Pancreas (tissue), 10 donors: ENCODE data around the gene SGPL1. TPM values are rescaled to one million over a fixed set of nuclear protein-coding genes. Genes with fewer than 3 reads are reported as not detected.

Source experiments
- ATAC-seq, 4 donors: fragments of 200-7000 bp; cut with Tn5 transposase; one replicate each; pipeline versions ENCODE4 v1.8.0 to v1.9.1; 2020; ENCODE audit warnings: mild to moderate bottlenecking in 4 of 4, moderate library complexity in 4 of 4
- DNase-seq, 6 donors: peaks; one replicate each; pipeline ENCODE4 v3.0.0-alpha.2; 2020
- FAIRE-seq: peaks from 2 replicates; lab custom pipeline; 2012; peaks lifted over from hg19 to GRCh38; lab: Jason Lieb, UNC
- H3K27ac ChIP-seq, 4 donors: fragments of 200-600 bp; sonication (generic); 1 replicate in 3 of 4; 2 replicates in 1 of 4; pipeline versions ENCODE4 v1.5.0 to v1.8.0; 2020
- H3K27me3 ChIP-seq, 4 donors: fragments of 200-600 bp; one replicate each; pipeline ENCODE4 v1.8.0; 2021
- H3K36me3 ChIP-seq, 3 donors: fragments of 200-600 bp; sonication (generic) in 1 of 3; one replicate each; pipeline versions ENCODE4 v1.5.0 to v1.8.0; 2020 to 2021
- H3K4me1 ChIP-seq, 3 donors: fragments of 200-600 bp; one replicate each; pipeline ENCODE4 v1.8.0; 2021
- H3K4me3 ChIP-seq, 4 donors: fragments of 200-600 bp; sonication (generic) in 2 of 4; one replicate each; pipeline versions ENCODE4 v1.5.0 to v1.8.0; 2020 to 2021
- H3K9me3 ChIP-seq, 4 donors: fragments of 200-600 bp; one replicate each; pipeline ENCODE4 v1.8.0; 2021
- CTCF ChIP-seq, 4 donors: fragments of 200-600 bp; sonication (generic) in 3 of 4; IDR thresholded peaks; one replicate each; pipeline versions ENCODE4 v1.5.0 to v1.8.0; 2021; ENCODE audit warnings: antibody characterized with exemption in 4 of 4
- WGBS, 2 donors: extraction: QIAGEN DNeasy Blood & Tissue Kit; methylation state at CpG; one replicate each; pipeline ENCODE4 v1.1.7; 2013; 5-methylcytosine and 5-hydroxymethylcytosine counted together
- intact Hi-C, 3 donors: fragments of 100-400 bp; cut with DNase I; formaldehyde crosslinking; loops; one replicate each; pipeline versions ENCODE4 v1.11.1 to v1.14.2; 2022
- polyA plus RNA-seq, 2 donors: library from polyadenylated mRNA; stranded (reverse); fragments of 200-250 nt; gene quantifications; one replicate each; pipeline ENCODE4 v1.2.3, GENCODE V29; 2013
- total RNA-seq, 6 donors: library from RNA; stranded (reverse); fragmentation: NEBNext Ultra II Directional in 4 of 6; extraction: Animal tissue kit (Norgen Biotek cat#: 25700) in 4 of 6; gene quantifications; one replicate each; pipeline versions ENCODE4 v1.2.1 to v1.2.4, GENCODE V29; 2021 to 2023
- donor health status: healthy with polysubstance abuse.
- donor health status: DM: no; HTN: no; CAD: no; lungs with moderate emphysema.
- donor health status: DM: no; HTN: no; CAD: no.
- donor health status: control.
- donor health status: control.
- donor health status: Bipolar disorder and iron deficiency.
- donor health status: DM: yes; HTN: yes; CAD: no.
- donor health status: DM: no; HTN: no; CAD: no.
- donor health status: DM: no; HTN: no; CAD: no.
- donor health status: DM: yes; HTN: yes; CAD: no.

Gene SGPL1
- total and polyA plus RNA-seq, 8 donors = 12.0 to 55.8 (median 30.1) TPM

- WGBS, 2 donors = 60 to 77% methylated on average over 4 of the region's 4 CpGs
- no peaks in the 10 kb centered on the region for H3K27me3 ChIP-seq
- FAIRE-seq = no peak
- intact Hi-C loops = no loop called here
- no peak for DNase-seq
- TF ChIP-seq CTCF (IDR thresholded peaks at IDR 0.05) = no peak
- no peak for ATAC-seq
- peaks cover 9 to 22% (median 20%) of the 10 kb centered on the region in 3 donors for H3K4me1 ChIP-seq
- H3K36me3 ChIP-seq = no peaks in the 10 kb centered on the region
- no peak overlapping the region for H3K27ac ChIP-seq
- no peak overlapping the region for H3K4me3 ChIP-seq
- H3K9me3 ChIP-seq = no peaks in the 10 kb centered on the region
Observed at GRCh38 chr10:70828923-70829322, 13.2 kb downstream of the SGPL1 start.

- no peak for FAIRE-seq
- H3K27ac ChIP-seq = no peak overlapping the region
- ATAC-seq = no peak
Observed at GRCh38 chr10:70829543-70829942, 13.8 kb downstream of the SGPL1 start.

GRCh38 chr10:70830164-70830563 lies 14.4 kb downstream of the SGPL1 start:
- DNase-seq (no peak), ATAC-seq (peak in 3 of 4 donors; percentile 53 to 66 (median 57)), FAIRE-seq (no peak)
- Histone ChIP-seq H3K36me3 (no peaks in the 10 kb centered on the region), H3K4me1 (peaks cover 9 to 26% (median 20%) of the 10 kb centered on the region in 3 donors), H3K4me3 (no peak overlapping the region), H3K27ac (no peak overlapping the region), H3K27me3 (no peaks in the 10 kb centered on the region), H3K9me3 (no peaks in the 10 kb centered on the region)
- intact Hi-C loops = no loop called here
- WGBS, 2 donors = 15 to 18% methylated on average over 3 of the region's 3 CpGs
- no peak for TF ChIP-seq CTCF (IDR thresholded peaks at IDR 0.05)

More at GRCh38 chr10:70829543-70829942, 13.8 kb downstream of the SGPL1 start:
- intact Hi-C loops = no loop called here
- TF ChIP-seq CTCF (IDR thresholded peaks at IDR 0.05) = no peak
- H3K4me3 ChIP-seq = no peak overlapping the region
- no peaks in the 10 kb centered on the region for H3K36me3 ChIP-seq
- H3K27me3 ChIP-seq = no peaks in the 10 kb centered on the region
- 50 to 68% methylated on average over 5 of the region's 5 CpGs for WGBS, 2 donors
- H3K9me3 ChIP-seq = no peaks in the 10 kb centered on the region
- DNase-seq = no peak
- H3K4me1 ChIP-seq = peaks cover 9 to 22% (median 20%) of the 10 kb centered on the region in 3 donors

GRCh38 chr10:70832221-70832620 lies 16.5 kb downstream of the SGPL1 start:
- intact Hi-C loops = no loop called here
- Histone ChIP-seq H3K9me3 (no peaks in the 10 kb centered on the region), H3K27ac (no peak overlapping the region), H3K4me3 (no peak overlapping the region), H3K4me1 (peaks cover 12 to 35% (median 28%) of the 10 kb centered on the region in 3 donors), H3K36me3 (no peaks in the 10 kb centered on the region), H3K27me3 (no peaks in the 10 kb centered on the region)
- no peak for DNase-seq
- WGBS, 2 donors = 60 to 76% methylated on average over 3 of the region's 3 CpGs
- TF ChIP-seq CTCF (IDR thresholded peaks at IDR 0.05) = no peak
- ATAC-seq = no peak
- FAIRE-seq = no peak

- intact Hi-C loops = no loop called here
- H3K4me1 ChIP-seq = peaks cover 12 to 35% (median 25%) of the 10 kb centered on the region in 3 donors
- DNase-seq (no peak), FAIRE-seq (no peak), ATAC-seq (peak in 2 of 4 donors; percentile 44 to 62)
- no peak overlapping the region for H3K4me3 ChIP-seq
- no peak for TF ChIP-seq CTCF (IDR thresholded peaks at IDR 0.05)
- no peaks in the 10 kb centered on the region for H3K36me3 ChIP-seq
- H3K9me3 ChIP-seq = no peaks in the 10 kb centered on the region
- H3K27me3 ChIP-seq = no peaks in the 10 kb centered on the region
- 69 to 72% methylated on average over 3 of the region's 3 CpGs for WGBS, 2 donors
- no peak overlapping the region for H3K27ac ChIP-seq
Observed at GRCh38 chr10:70832852-70833528, 17.2 kb downstream of the SGPL1 start.
